Kidney epithelial cell (primary cell): ENCODE results near the gene SP140. TPM values are rescaled to one million over a fixed set of nuclear protein-coding genes. Genes with fewer than 3 reads are reported as not detected.

Experiments used
- DNase-seq: peaks from one replicate; pipeline ENCODE4 v3.0.0-alpha.2; 2010; ENCODE audit warnings: low read depth
- H3K27me3 ChIP-seq: 2 replicates; pipeline ENCODE4 v1.6.0; 2011; ENCODE audit warnings: low read length; ENCODE audit not compliant: control insufficient read depth, insufficient read depth
- H3K36me3 ChIP-seq: 2 replicates; pipeline ENCODE4 v1.5.1; 2011; ENCODE audit warnings: low read length; ENCODE audit not compliant: control insufficient read depth, insufficient read depth
- H3K4me3 ChIP-seq: 2 replicates; pipeline ENCODE4 v1.5.1; 2011; ENCODE audit warnings: low read depth, mild to moderate bottlenecking, control low read depth, low read length
- CTCF ChIP-seq: IDR thresholded peaks from 2 replicates; pipeline ENCODE4 v1.5.1; 2011; ENCODE audit warnings: mild to moderate bottlenecking, moderate library complexity, low read length, control low read depth, inconsistent platforms; ENCODE audit not compliant: insufficient read depth, poor library complexity, severe bottlenecking
- total RNA-seq: library from RNA; depleted of rRNA; stranded (reverse); fragments of >200 nt; gene quantifications from 2 replicates; pipeline ENCODE4 v1.2.3, GENCODE V29; 2015

SP140 gene
- total RNA-seq, 1 donor from 2014 or later: 3.6 TPM

- no peak for DNase-seq
- Histone ChIP-seq H3K27me3 (no peaks in the 10 kb centered on the region), H3K36me3 (no peaks in the 10 kb centered on the region), H3K4me3 (no peak overlapping the region)
- no peak for TF ChIP-seq CTCF
Observed at GRCh38 chr2:230184727-230185578, 40.6 kb upstream of the SP140 start.

GRCh38 chr2:230202430-230203109 is 23.0 kb upstream of the SP140 start:
- Histone ChIP-seq H3K27me3 (no peaks in the 10 kb centered on the region), H3K36me3 (no peaks in the 10 kb centered on the region), H3K4me3 (no peak overlapping the region)
- no peak for DNase-seq
- TF ChIP-seq CTCF: no peak

GRCh38 chr2:230203110-230203676 is 22.3 kb upstream of the SP140 start:
- no peaks in the 10 kb centered on the region for H3K27me3 ChIP-seq
- TF ChIP-seq CTCF: no peak
- H3K36me3 ChIP-seq: no peaks in the 10 kb centered on the region
- no peak overlapping the region for H3K4me3 ChIP-seq
- no peak for DNase-seq

GRCh38 chr2:230205034-230205433 is 20.5 kb upstream of the SP140 start:
- TF ChIP-seq CTCF: no peak
- H3K27me3 ChIP-seq: no peaks in the 10 kb centered on the region
- H3K4me3 ChIP-seq: no peak overlapping the region
- H3K36me3 ChIP-seq: no peaks in the 10 kb centered on the region
- DNase-seq: no peak

- Histone ChIP-seq H3K4me3 (no peak overlapping the region), H3K36me3 (no peaks in the 10 kb centered on the region), H3K27me3 (no peaks in the 10 kb centered on the region)
- no peak for DNase-seq
- TF ChIP-seq CTCF: no peak
Observed at GRCh38 chr2:230205721-230206120, 19.8 kb upstream of the SP140 start.
